Thoracic aorta (tissue), 2 donors: ENCODE measurements around the gene MTUS2. TPM values are rescaled to one million over a fixed set of nuclear protein-coding genes. Genes with fewer than 3 reads are reported as not detected.

Experiments used
- ATAC-seq: fragments of 150-250 bp; one replicate; pipeline ENCODE4 v1.8.0; 2017; ENCODE audit warnings: low read depth; ENCODE audit not compliant: insufficient number of reproducible peaks, low FRiP score
- DNase-seq: peaks from one replicate; pipeline ENCODE4 v3.0.0-alpha.2; 2020; ENCODE audit warnings: low spot score
- H3K27ac ChIP-seq, 2 donors: fragments of 200-600 bp; sonication (generic); 1 replicate in 1 of 2; 2 replicates in 1 of 2; pipeline ENCODE4 v1.5.1; 2016; ENCODE audit warnings: mild to moderate bottlenecking in 2 of 2, moderate library complexity in 2 of 2
- H3K27me3 ChIP-seq: fragments of 200-600 bp; sonication (generic); replicated peaks from 2 replicates; pipeline ENCODE4 v1.6.0; 2016; ENCODE audit warnings: mild to moderate bottlenecking; ENCODE audit not compliant: insufficient read depth
- H3K36me3 ChIP-seq: fragments of 200-600 bp; sonication (generic); one replicate; pipeline ENCODE4 v1.5.1; 2016
- H3K4me1 ChIP-seq, 2 donors: fragments of 200-600 bp; sonication (generic); 1 replicate in 1 of 2; 2 replicates in 1 of 2; pipeline versions ENCODE4 v1.5.1 to v1.6.0; 2016; ENCODE audit warnings: low read depth in 2 of 2, mild to moderate bottlenecking in 1 of 2; ENCODE audit not compliant: control insufficient read depth in 1 of 2
- H3K4me3 ChIP-seq: fragments of 200-600 bp; sonication (generic); 2 replicates; pipeline ENCODE4 v1.5.1; 2016; ENCODE audit warnings: mild to moderate bottlenecking
- H3K9me3 ChIP-seq: fragments of 200-600 bp; sonication (generic); 2 replicates; pipeline ENCODE4 v1.5.1; 2016
- CTCF ChIP-seq: fragments of 200-600 bp; sonication (generic); IDR thresholded peaks from one replicate; pipeline ENCODE4 v1.5.1; 2019; ENCODE audit warnings: antibody characterized with exemption
- total RNA-seq, 2 donors: library from RNA; depleted of rRNA; stranded (reverse); fragments of >200 nt; gene quantifications; one replicate each; pipeline versions ENCODE4 v1.1.0 to v1.2.3, GENCODE V29; 2016

Gene MTUS2
- total RNA-seq, 2 donors from 2014 or later = 14.9 to 26.4 TPM

- Histone ChIP-seq H3K4me3 (no peak overlapping the region), H3K27ac (no peak overlapping the region), H3K9me3 (no peaks in the 10 kb centered on the region), H3K27me3 (no peaks in the 10 kb centered on the region), H3K36me3 (no peaks in the 10 kb centered on the region), H3K4me1 (peaks cover 4 to 19% of the 10 kb centered on the region in 2 donors)
- ATAC-seq (no peak), DNase-seq (no peak)
- TF ChIP-seq CTCF = no peak
Measured at GRCh38 chr13:28837111-28837510, 17.0 kb downstream of the MTUS2 start.

GRCh38 chr13:28843639-28844038, 23.5 kb downstream of the MTUS2 start:
- TF ChIP-seq CTCF = no peak
- ATAC-seq (no peak), DNase-seq (no peak)
- Histone ChIP-seq H3K4me1 (peaks cover 0 to 7% of the 10 kb centered on the region in 2 donors), H3K27ac (no peak overlapping the region), H3K9me3 (no peaks in the 10 kb centered on the region), H3K4me3 (no peak overlapping the region), H3K36me3 (no peaks in the 10 kb centered on the region), H3K27me3 (no peaks in the 10 kb centered on the region)

GRCh38 chr13:28849441-28849840, 29.3 kb downstream of the MTUS2 start:
- TF ChIP-seq CTCF = no peak
- Histone ChIP-seq H3K9me3 (no peaks in the 10 kb centered on the region), H3K27ac (no peak overlapping the region), H3K27me3 (no peaks in the 10 kb centered on the region), H3K36me3 (no peaks in the 10 kb centered on the region), H3K4me3 (no peak overlapping the region), H3K4me1 (no peaks in the 10 kb centered on the region)
- no peak for ATAC-seq
- no peak for DNase-seq

- no peak for ATAC-seq
- no peaks in the 10 kb centered on the region for H3K36me3 ChIP-seq
- H3K9me3 ChIP-seq = no peaks in the 10 kb centered on the region
- no peak for DNase-seq
- H3K27ac ChIP-seq = no peak overlapping the region
- no peak for TF ChIP-seq CTCF
- no peaks in the 10 kb centered on the region for H3K27me3 ChIP-seq
- H3K4me3 ChIP-seq = no peak overlapping the region
- no peaks in the 10 kb centered on the region for H3K4me1 ChIP-seq
Measured at GRCh38 chr13:28850226-28850625, 30.1 kb downstream of the MTUS2 start.

- TF ChIP-seq CTCF = no peak
- Histone ChIP-seq H3K36me3 (no peaks in the 10 kb centered on the region), H3K9me3 (no peaks in the 10 kb centered on the region), H3K27ac (no peak overlapping the region), H3K4me1 (peaks cover 0 to 6% of the 10 kb centered on the region in 2 donors), H3K27me3 (no peaks in the 10 kb centered on the region), H3K4me3 (no peak overlapping the region)
- DNase-seq = no peak
- no peak for ATAC-seq
Measured at GRCh38 chr13:28851422-28851821, 31.3 kb downstream of the MTUS2 start.
